ENCODE results near the gene PPM1N. TPM values are rescaled to one million over a fixed set of nuclear protein-coding genes. Genes with fewer than 3 reads are reported as not detected.
A peak's percentile ranks its signal among the peaks of the same experiment; 100 is the strongest.

Gene PPM1N
- total and polyA plus RNA-seq, 8 donors = 0.92 to 5.2 (median 1.9) TPM; not detected in 3

GRCh38 chr19:45464852-45465441 is 33.3 kb upstream of the PPM1N start:
- Histone ChIP-seq H3K27ac (no peak overlapping the region), H3K4me1 (peaks cover 17 to 26% (median 22%) of the 10 kb centered on the region in 4 donors), H3K27me3 (no peaks in the 10 kb centered on the region), H3K4me3 (no peak overlapping the region), H3K9me3 (no peaks in the 10 kb centered on the region), H3K36me3 (no peaks in the 10 kb centered on the region)
- no peak for DNase-seq
- intact Hi-C loops (cut with DNase I; ENCODE audit: low total_unique reads) = no loop called here
- TF ChIP-seq CTCF (IDR thresholded peaks at IDR 0.05) (no peak), POLR2AphosphoS5 (IDR thresholded peaks at IDR 0.05) (no peak), POLR2A (IDR thresholded peaks at IDR 0.05) (no peak), EP300 (IDR thresholded peaks at IDR 0.05) (no peak)
- 52 to 64% (median 56%) methylated on average over 8 of the region's 8 CpGs for whole genome bisulfite sequencing, 5 donors

GRCh38 chr19:45467115-45467455 is 31.2 kb upstream of the PPM1N start:
- intact Hi-C loops (cut with DNase I; ENCODE audit: low total_unique reads) = no loop called here
- H3K27ac ChIP-seq = peak overlapping the region; percentile 93 to 99 (median 96)
- no peak for TF ChIP-seq POLR2A (IDR thresholded peaks at IDR 0.05)
- no peak for TF ChIP-seq POLR2AphosphoS5 (IDR thresholded peaks at IDR 0.05)
- TF ChIP-seq EP300 (IDR thresholded peaks at IDR 0.05) = no peak
- no peak for TF ChIP-seq CTCF (IDR thresholded peaks at IDR 0.05)
- peaks cover 22 to 40% (median 31%) of the 10 kb centered on the region in 4 donors for H3K4me1 ChIP-seq
- peak overlapping the region; percentile 56 to 78 (median 70) for H3K4me3 ChIP-seq
- H3K27me3 ChIP-seq = peaks cover 0 to 11% (median 6%) of the 10 kb centered on the region in 3 donors
- no peaks in the 10 kb centered on the region for H3K9me3 ChIP-seq
- no peak for DNase-seq
- H3K36me3 ChIP-seq = peaks cover 0 to 16% (median 0%) of the 10 kb centered on the region in 4 donors
- 1 to 2% (median 1%) methylated on average over 11 of the region's 11 CpGs for WGBS, 5 donors

- intact Hi-C loops (cut with DNase I; ENCODE audit: low total_unique reads) = no loop called here
- peak; percentile 97 to 98 for DNase-seq
- Histone ChIP-seq H3K4me3 (peak within 1 kb of the TSS; percentile 56 to 78 (median 70)), H3K27me3 (peaks cover 0 to 16% (median 9%) of the 10 kb centered on the region in 3 donors), H3K27ac (peak within 1 kb of the TSS; percentile 93 to 99 (median 96)), H3K4me1 (peaks cover 22 to 45% (median 36%) of the 10 kb centered on the region in 4 donors), H3K36me3 (peaks cover 0 to 21% (median 0%) of the 10 kb centered on the region in 4 donors), H3K9me3 (no peaks in the 10 kb centered on the region)
- WGBS, 5 donors = 0 to 2% (median 0%) methylated on average over 21 to 56 of the region's 56 CpGs
- TF ChIP-seq EP300 (IDR thresholded peaks at IDR 0.05) (peak; percentile 77), POLR2AphosphoS5 (IDR thresholded peaks at IDR 0.05) (peak; percentile 97 to 100 (median 98)), POLR2A (IDR thresholded peaks at IDR 0.05) (peak in 2 of 4 donors; percentile 85 to 92), CTCF (IDR thresholded peaks at IDR 0.05) (no peak)
These were observed 30.6 kb upstream of the PPM1N start, which contains the start of gene FOSB for GRCh38 chr19:45467456-45468158. TSS of gene FOSB (plus strand) at chr19:45467996. CDS start at chr19:45468587, 591 bp downstream.

- Histone ChIP-seq H3K4me3 (peak overlapping the region; percentile 56 to 78 (median 70)), H3K27ac (peak overlapping the region; percentile 93 to 99 (median 96)), H3K4me1 (peaks cover 22 to 51% (median 41%) of the 10 kb centered on the region in 4 donors), H3K36me3 (peaks cover 0 to 27% (median 0%) of the 10 kb centered on the region in 4 donors), H3K9me3 (no peaks in the 10 kb centered on the region), H3K27me3 (peaks cover 0 to 22% (median 15%) of the 10 kb centered on the region in 3 donors)
- TF ChIP-seq EP300 (IDR thresholded peaks at IDR 0.05) = no peak
- no peak for TF ChIP-seq POLR2AphosphoS5 (IDR thresholded peaks at IDR 0.05)
- no peak for TF ChIP-seq CTCF (IDR thresholded peaks at IDR 0.05)
- TF ChIP-seq POLR2A (IDR thresholded peaks at IDR 0.05) = no peak
- intact Hi-C loops (cut with DNase I; ENCODE audit: low total_unique reads) = no loop called here
- 0 to 1% (median 0%) methylated on average over 26 to 31 of the region's 31 CpGs for WGBS, 5 donors
- DNase-seq = peak in 1 of 2 donors; percentile 35
These were observed 30.0 kb upstream of the PPM1N start for GRCh38 chr19:45468159-45468651.

Measured in stomach (tissue), 9 donors.